ENCODE results near the gene CSF3.

CSF3 gene

GRCh38 chr17:39988206-39988810 lies 26.9 kb upstream of the CSF3 start:
- no peak for DNase-seq (ENCODE audit: extremely low read depth, insufficient read length)
- Histone ChIP-seq H3K27me3 (replicated peaks; ENCODE audit: control insufficient read depth, insufficient read depth, low read length) (no peaks in the 10 kb centered on the region), H3K36me3 (ENCODE audit: control insufficient read depth, insufficient read depth, low read length) (peaks cover 53% of the 10 kb centered on the region), H3K4me3 (replicated peaks; ENCODE audit: low read depth, low read length) (no peak overlapping the region)
- TF ChIP-seq CTCF (IDR thresholded peaks at IDR 0.05; ENCODE audit: insufficient read depth, low read length, poor library complexity, severe bottlenecking), result no peak

- H3K27me3 ChIP-seq (replicated peaks; ENCODE audit: control insufficient read depth, insufficient read depth, low read length), result no peaks in the 10 kb centered on the region
- H3K4me3 ChIP-seq (replicated peaks; ENCODE audit: low read depth, low read length), result no peak overlapping the region
- no peak for TF ChIP-seq CTCF (IDR thresholded peaks at IDR 0.05; ENCODE audit: insufficient read depth, low read length, poor library complexity, severe bottlenecking)
- H3K36me3 ChIP-seq (ENCODE audit: control insufficient read depth, insufficient read depth, low read length), result peaks cover 49% of the 10 kb centered on the region
- no peak for DNase-seq (ENCODE audit: extremely low read depth, insufficient read length)
These were observed 20.8 kb upstream of the CSF3 start for GRCh38 chr17:39994448-39994847.

- no peaks in the 10 kb centered on the region for H3K27me3 ChIP-seq (replicated peaks; ENCODE audit: control insufficient read depth, insufficient read depth, low read length)
- H3K4me3 ChIP-seq (replicated peaks; ENCODE audit: low read depth, low read length), result no peak overlapping the region
- no peak for DNase-seq (ENCODE audit: extremely low read depth, insufficient read length)
- TF ChIP-seq CTCF (IDR thresholded peaks at IDR 0.05; ENCODE audit: insufficient read depth, low read length, poor library complexity, severe bottlenecking), result no peak
- peaks cover 43% of the 10 kb centered on the region for H3K36me3 ChIP-seq (ENCODE audit: control insufficient read depth, insufficient read depth, low read length)
These were observed 19.8 kb upstream of the CSF3 start for GRCh38 chr17:39995438-39995837.

GRCh38 chr17:39996162-39996561 lies 19.1 kb upstream of the CSF3 start:
- no peaks in the 10 kb centered on the region for H3K27me3 ChIP-seq (replicated peaks; ENCODE audit: control insufficient read depth, insufficient read depth, low read length)
- no peak for DNase-seq (ENCODE audit: extremely low read depth, insufficient read length)
- TF ChIP-seq CTCF (IDR thresholded peaks at IDR 0.05; ENCODE audit: insufficient read depth, low read length, poor library complexity, severe bottlenecking), result no peak
- no peak overlapping the region for H3K4me3 ChIP-seq (replicated peaks; ENCODE audit: low read depth, low read length)
- peaks cover 43% of the 10 kb centered on the region for H3K36me3 ChIP-seq (ENCODE audit: control insufficient read depth, insufficient read depth, low read length)

GRCh38 chr17:39996800-39997199 lies 18.4 kb upstream of the CSF3 start:
- DNase-seq (ENCODE audit: extremely low read depth, insufficient read length), result no peak
- Histone ChIP-seq H3K36me3 (ENCODE audit: control insufficient read depth, insufficient read depth, low read length) (peaks cover 43% of the 10 kb centered on the region), H3K27me3 (replicated peaks; ENCODE audit: control insufficient read depth, insufficient read depth, low read length) (no peaks in the 10 kb centered on the region), H3K4me3 (replicated peaks; ENCODE audit: low read depth, low read length) (no peak overlapping the region)
- no peak for TF ChIP-seq CTCF (IDR thresholded peaks at IDR 0.05; ENCODE audit: insufficient read depth, low read length, poor library complexity, severe bottlenecking)

- no peak for TF ChIP-seq CTCF (IDR thresholded peaks at IDR 0.05; ENCODE audit: insufficient read depth, low read length, poor library complexity, severe bottlenecking)
- Histone ChIP-seq H3K4me3 (replicated peaks; ENCODE audit: low read depth, low read length) (no peak overlapping the region), H3K36me3 (ENCODE audit: control insufficient read depth, insufficient read depth, low read length) (peaks cover 39% of the 10 kb centered on the region), H3K27me3 (replicated peaks; ENCODE audit: control insufficient read depth, insufficient read depth, low read length) (no peaks in the 10 kb centered on the region)
- no peak for DNase-seq (ENCODE audit: extremely low read depth, insufficient read length)
These were observed 17.7 kb upstream of the CSF3 start for GRCh38 chr17:39997543-39997942.

All from GM06990 (cell line).